Mesenteric fat pad (tissue), 1 donor: ENCODE measurements around the gene DLK1. TPM values are rescaled to one million over a fixed set of nuclear protein-coding genes. Genes with fewer than 3 reads are reported as not detected.

ENCODE experiments used
- DNase-seq: peaks from one replicate; pipeline ENCODE4 v3.0.0-alpha.2; 2020; ENCODE audit warnings: low spot score
- total RNA-seq: library from RNA; stranded (reverse); fragmentation: NEBNext Ultra II Directional; extraction: Animal tissue kit (Norgen Biotek cat#: 25700); gene quantifications from one replicate; pipeline ENCODE4 v1.2.1, GENCODE V29; 2021
- donor health status: DM: yes; HTN: yes; CAD: no.

DLK1 gene
- total RNA-seq, 1 donor from 2014 or later: not detected

DNA sequence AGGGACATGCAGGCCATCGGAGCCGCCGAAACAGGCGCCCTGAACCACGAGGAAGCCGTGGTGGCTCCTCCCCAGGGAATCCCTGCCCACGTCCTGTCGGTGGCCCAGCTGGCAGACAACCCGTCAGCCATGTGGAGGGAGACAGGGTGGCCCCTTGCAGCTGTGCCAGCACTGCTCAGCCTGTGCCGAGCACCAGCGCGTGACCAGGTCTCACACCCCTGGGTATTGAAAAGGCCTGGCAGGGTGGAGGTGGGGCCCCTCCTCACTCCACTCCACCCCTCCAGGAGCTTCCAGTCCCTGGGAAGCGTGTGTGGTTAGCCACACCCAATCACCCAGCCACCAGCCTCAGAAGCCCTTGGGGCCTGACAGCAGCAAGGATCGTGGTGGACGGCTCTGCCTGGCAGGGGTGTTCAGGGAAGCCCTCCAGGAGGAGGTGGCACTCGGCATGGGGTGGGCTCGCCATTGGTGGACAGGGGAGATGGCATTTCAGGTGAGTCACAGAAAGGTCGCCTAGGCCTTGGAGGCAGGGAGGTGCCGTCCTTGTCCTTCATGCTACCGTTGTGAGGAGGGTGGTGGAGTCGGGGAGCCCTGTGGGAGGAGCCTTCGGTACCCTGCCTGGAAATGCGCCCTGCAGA lies 12.3 kb upstream of the DLK1 start:
- DNase-seq: no peak

DNA sequence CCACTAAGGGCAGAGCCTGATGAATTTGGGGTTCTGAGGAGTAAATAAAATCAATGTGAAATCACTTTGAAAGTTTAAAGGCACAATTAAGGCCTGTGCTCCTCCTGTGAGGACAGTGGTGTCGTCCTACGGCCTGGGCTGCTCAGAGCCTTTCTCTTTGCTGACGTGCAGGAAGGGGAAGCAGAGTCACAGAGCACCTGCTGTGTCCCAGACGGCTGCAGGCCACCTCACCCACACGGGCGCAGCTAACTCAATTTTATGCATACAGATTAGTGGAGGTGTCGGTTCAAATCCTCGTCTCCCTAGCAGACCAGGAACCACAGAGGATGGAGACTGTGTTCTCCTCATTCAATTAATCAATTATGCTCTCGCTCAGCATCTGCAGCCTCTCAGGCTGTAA lies 11.4 kb upstream of the DLK1 start:
- no peak for DNase-seq

DNA sequence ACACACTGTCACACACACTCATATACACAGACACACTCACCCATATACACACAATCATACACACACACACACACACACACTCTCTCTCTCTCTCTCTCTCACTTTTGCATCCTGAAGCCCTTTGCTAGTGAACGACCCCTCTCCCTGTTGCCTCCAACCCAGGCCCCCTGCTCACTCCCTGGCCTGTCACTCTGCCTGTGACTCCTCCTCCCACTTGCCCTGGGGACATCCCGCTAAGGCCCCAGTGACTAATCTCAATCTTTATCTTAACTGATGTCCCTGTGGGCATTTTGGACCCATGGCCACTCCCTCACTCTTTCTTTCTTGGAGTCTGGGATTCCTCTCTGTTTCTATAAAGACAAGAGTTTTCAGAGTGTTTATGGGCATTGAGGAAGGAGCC lies 10.9 kb upstream of the DLK1 start:
- DNase-seq: no peak

DNA sequence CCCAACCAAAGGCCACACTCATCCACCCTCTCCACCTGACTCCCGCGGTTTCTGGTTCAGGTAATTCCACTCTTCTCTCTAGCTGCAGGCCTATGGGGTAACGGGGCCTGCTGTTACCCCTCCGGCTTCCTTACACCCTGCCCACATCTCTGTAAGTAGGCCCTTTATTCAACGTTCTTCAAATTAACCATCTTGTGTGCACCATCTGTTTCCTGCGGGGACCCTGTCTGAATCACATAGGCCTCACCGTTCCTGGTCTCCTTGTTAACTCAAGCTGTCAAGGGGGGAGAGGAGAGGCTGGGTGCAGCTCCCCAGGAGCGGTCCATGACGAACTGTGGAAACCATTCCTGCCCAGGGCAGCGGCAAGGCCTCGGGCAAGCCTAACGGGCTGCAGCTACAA lies 9.3 kb upstream of the DLK1 start:
- DNase-seq: no peak

DNA sequence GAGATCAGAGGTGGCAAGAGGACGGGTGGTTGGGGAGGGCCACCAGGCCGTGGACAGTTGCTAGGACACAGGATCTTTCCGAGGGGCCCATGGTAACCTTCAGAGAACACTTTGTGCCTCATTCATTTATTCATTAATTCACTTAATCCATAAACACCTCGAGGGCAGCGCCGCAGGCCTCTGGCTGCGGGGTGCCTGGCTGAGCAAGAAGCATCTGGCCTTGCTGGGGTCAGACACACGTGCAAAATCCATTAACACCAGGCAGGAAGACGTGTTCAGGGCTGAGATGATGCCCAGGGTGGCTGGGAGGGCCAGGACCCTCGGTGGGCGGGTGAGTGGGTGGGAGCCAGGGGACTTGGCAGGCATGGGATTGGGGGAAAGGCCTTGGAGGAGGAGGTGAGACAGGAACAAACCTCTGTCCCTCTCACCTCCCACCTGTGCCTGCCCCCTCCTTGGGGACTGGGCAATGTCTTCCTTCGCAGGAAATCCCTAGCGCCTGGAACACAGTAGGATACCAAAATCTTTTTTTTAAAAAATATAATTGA lies 6.6 kb upstream of the DLK1 start:
- DNase-seq: no peak

DNA sequence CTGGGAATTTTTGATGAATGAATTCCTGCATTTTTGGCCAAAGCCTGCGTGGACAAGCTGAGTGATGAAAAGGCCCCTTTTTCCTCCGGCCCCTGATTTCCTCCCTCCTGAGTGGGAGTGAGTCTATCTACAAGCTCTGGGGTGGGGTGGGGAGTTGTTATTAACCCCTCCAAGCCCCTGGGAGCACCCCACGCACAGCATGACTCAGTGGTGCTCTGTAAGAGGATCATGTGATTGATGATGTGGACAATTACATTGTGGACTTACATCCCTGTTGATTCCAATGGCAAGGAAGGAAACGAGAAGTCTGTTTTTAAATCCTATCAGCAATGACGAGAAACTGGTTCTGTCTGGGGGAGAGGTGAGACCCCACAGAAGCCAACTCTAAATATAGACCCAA lies 5.1 kb upstream of the DLK1 start:
- DNase-seq: no peak

DNA sequence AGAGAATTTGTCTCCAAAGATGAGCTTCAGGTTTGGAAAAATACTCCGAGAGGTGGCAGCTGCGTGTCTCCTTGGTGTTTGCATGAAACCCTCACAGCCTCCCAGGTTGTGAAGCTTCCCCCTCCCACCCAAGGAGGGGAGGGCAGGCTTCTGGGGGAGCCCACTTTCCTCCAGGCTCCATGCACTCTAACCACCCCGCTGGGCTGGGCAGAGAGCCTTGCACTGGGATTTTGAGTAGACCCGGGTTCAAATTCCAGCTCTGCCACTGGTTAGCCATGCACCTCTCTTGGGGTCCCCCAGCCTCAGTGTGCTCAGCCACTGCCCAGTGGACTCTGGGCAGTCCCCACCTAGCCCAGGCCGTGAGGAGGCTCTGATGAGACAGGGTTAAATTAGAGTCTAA lies 4.3 kb upstream of the DLK1 start:
- DNase-seq: no peak

DNA sequence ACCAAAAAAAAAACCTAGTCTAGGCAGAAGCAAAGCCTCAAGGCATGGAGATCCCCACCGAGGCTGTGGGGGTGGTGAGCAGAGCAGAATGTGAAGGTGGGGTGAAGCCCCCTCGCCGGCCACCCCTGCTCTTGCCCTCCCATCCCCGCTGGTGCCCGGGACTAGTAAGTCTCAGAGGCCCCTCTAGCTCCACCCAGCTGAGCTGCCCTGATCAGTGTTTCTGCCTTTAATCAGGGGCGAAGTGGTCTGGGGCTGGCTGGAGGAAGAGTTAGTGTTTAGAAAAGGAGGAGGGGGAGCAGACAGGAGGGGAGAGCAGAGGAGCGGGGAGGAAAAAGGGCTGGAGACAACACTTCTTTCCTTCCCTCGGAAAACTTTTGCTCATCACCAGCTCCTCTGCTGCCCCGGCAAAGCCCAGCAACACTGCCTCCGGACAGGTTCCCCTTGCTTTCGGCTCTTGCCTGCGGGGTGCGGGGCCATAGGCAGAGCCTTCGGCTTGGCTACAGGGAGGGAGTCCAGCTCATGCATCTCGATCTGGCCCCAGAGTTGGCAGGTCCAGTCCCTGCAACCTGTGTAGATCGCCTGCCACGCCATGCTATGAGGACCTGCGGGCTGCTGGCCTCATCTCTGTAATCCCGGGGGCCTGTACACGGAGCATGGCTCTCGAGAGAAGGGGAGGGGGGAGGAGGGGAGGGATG lies 3.4 kb upstream of the DLK1 start:
- no peak for DNase-seq

DNA sequence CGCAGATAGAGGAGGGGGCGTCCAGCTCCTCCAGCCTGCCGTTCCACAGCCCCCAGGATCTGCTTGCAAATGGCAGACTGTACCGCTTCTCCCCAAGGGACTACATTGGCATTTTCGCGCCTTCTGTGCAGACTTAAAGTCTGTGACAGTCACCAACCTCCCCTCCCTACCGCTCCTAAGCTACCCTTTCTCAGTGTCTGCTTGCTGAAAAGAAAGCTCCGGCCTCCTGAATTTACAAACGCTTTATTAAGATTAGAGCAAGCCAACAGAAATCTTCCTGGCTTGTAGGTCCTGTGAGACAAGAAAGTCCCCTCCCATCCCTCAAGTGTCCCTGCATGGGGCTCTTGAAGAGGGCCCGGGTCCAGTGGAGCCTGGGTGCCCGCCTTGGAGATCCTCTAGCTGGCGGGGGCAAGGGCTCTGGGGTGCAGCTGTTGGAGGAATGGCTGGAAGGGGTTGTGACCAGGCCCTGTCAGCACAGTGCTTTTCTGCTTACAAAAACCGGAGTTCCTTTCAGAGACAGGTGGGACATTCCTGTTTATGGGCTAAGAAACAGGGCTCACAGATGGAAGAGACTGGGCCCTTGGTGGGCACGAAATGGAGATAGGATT lies 2.8 kb upstream of the DLK1 start:
- DNase-seq: no peak

DNA sequence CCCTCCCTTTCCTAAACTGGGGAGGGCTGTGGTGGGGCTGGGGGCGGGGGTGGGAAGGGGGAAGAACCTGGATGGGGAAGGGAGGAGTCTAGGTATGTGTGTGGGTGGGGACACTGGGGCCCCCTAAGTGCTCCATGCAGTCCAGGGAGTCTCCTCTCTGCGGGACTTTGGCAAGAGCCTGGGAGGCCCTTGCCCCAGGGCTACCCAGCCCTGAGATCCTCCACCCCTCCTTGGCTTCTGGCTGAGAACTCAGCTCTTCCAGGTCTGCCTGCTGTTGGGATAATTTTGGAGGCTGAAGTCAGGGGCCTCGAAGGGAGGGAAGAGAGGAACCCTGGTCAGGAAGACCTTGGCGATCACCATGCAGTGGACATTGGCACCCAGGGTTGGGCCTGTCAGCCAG lies 2.2 kb upstream of the DLK1 start:
- DNase-seq: no peak

DNA sequence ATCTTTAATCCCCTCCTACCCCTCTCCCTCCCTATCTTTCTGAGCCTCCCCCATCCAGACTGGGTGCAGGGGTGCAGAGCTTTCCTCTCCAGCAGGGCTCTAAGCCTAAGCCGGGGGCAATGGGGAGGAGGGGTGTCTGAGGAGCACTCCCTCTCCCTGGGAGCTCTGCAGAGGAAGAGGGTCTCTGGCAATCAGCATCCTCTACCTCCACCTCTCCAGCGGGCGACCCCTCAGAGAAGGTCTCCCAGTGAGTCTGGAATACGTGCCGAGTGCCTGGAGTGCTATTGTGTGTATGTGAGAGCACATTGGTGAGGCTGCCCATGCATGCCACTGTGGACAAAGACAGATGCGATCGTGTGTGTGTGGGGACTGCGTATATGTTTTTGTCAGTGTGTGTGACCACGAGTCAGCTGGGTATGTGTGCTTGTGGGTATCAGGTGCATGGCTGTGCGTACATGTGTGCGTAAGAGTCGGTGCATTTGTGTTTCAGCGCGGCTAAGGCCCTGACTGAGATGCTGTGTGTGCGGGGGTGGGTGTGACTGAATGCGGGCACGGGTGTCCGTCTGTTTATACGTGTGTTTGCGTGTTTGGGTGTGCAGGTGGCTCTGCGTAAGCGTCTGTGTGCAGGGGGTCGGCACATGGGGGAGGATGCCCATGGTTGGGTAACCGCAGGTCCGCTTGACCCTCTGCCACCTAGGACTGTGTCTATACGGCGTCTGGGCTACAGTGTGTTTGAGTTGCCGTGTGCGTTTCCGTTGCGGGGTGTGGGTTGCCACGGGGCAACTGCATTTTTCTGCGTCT lies 905 bp upstream of the DLK1 start:
- no peak for DNase-seq

DNA sequence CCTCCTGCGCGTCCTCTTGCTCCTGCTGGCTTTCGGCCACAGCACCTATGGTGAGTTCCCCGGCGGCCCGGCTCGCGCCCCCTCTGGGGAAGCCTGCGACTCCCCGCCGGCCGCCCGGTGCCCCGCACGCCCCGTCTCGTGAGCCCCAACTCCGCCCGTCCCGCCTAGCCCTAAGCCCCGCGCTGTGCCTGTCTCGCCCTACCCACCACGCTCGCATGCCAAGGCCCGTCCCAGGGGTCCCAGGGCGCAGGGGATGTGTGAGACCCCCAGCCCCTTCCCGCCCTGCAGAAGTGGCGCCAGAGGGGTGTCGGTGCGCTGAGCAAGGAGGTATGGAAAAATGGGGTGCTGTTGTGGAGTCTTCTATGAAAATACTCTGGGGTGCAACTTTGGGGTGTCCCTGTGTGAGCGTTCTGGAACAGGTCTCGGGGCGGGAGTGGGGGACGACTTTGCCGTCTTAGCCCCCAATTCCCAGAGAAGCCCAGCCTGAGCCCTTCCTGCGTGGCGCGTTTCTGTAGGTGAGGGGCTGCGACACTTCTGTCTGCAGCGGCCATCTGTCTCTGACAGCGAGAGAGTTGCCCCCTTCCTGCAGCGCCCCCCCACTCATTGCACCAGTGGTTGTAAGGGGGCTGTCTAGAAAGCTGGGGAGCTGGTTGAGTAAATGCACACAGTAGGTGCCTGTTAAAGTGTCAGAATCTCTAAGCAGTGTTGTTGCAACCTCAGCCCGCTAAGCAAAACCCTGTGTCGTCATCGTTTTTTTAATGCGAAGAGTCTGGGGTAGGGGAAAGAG lies 587 bp downstream of the DLK1 start:
- DNase-seq: no peak

DNA sequence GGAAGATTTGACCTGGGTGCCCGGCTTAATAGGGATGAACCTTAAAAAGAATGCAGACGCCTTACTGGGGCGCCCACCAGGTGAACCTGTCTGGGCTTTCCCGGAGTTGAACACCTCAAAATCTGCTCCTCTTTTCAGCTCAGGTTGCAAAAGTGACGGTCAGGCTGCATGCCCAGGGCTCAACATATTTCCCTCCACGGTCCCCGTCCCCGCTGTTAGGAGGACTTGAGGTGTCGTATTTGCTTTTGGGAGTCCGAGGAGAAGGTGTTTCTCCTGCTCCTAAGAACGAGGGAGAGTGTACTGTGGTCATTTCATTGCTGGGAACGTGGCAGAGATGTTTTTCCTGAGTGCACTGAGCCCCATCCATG lies 1.2 kb downstream of the DLK1 start:
- no peak for DNase-seq

DNA sequence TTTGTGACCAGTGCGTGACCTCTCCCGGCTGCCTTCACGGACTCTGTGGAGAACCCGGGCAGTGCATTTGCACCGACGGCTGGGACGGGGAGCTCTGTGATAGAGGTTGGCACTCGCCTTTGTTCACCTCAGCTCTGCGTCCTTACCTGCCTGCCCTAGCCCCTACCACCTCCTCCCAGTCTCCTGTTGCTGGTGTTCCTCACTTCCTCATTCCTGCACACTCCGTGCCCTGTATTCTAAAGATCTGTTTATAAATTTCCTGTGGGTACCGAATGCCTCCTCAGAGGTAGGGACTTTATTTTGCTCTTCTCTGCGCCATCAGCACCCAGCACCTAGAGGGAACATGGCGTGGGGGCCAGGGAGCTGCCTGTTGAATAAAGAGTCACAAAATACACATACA lies 2.3 kb downstream of the DLK1 start:
- no peak for DNase-seq

DNA sequence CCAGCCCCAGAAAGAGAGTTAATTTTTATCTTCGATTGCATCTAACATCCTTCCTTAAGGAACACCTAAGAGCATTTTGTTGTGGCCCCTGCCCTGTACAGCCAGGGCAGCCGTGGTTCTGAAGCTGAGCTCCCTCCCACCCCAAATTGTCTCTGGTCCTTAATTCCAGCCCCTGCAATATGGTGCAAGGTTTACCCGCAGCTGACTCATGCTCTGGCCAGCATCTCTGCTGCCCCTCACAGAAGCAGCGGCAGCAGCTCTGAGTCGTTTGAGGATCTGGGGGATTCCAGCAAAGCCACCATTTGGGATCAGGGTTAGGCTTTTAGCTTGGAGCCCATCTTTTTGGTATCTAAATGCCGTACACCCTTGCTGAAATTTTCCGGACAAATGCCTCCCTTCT lies 3.3 kb downstream of the DLK1 start:
- DNase-seq: no peak

DNA sequence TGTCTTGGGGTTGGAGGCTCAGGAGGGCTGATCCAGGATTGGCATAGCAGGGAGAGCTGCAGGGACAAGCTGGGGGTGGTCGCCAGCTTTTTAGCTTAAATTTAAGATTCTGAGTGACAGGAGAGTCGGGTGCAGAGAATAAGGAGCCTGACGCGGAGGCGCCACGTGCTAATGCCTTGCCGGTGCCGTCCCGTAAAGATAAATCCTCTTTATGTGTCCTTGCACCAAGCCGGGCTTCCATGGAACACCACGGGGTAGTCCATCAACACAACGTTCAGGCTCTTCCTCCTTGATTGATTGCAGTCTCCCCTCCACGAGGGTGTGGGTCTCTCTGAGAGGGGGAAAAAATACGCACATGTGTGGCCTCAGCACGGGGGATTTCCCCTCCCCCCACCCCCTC lies 3.9 kb downstream of the DLK1 start:
- no peak for DNase-seq

DNA sequence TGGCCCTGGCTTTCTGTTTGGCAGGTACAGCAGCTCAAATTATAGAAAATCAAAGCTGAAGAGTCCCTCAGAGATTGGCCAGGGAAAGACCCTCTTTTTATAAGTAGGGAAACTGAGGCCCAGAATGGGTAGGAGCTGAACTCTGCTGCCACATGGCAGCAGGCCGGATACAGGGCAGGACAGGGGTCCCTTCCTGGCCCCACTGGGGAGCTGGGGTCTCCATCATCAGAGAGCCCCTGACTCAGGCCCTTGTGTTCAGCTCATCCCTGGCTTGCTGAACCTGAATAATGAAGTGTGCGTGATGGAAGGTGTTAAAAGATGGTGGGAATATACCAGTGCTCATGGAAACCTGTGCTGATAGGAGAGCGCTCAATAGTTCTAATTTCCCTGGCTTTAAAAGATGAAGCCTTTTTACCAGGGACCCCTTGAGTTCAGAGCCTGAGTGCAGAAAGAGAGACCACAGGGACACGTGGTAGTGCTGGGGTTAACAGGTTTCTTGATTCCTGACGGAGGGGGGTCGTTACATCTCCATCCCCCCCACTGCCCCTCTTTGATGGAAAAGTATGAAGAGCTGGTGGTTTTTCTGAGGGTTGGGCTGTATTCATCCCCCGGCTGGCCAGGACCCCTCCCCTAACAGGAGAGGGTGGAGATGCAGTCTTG lies 4.4 kb downstream of the DLK1 start:
- DNase-seq: no peak

DNA sequence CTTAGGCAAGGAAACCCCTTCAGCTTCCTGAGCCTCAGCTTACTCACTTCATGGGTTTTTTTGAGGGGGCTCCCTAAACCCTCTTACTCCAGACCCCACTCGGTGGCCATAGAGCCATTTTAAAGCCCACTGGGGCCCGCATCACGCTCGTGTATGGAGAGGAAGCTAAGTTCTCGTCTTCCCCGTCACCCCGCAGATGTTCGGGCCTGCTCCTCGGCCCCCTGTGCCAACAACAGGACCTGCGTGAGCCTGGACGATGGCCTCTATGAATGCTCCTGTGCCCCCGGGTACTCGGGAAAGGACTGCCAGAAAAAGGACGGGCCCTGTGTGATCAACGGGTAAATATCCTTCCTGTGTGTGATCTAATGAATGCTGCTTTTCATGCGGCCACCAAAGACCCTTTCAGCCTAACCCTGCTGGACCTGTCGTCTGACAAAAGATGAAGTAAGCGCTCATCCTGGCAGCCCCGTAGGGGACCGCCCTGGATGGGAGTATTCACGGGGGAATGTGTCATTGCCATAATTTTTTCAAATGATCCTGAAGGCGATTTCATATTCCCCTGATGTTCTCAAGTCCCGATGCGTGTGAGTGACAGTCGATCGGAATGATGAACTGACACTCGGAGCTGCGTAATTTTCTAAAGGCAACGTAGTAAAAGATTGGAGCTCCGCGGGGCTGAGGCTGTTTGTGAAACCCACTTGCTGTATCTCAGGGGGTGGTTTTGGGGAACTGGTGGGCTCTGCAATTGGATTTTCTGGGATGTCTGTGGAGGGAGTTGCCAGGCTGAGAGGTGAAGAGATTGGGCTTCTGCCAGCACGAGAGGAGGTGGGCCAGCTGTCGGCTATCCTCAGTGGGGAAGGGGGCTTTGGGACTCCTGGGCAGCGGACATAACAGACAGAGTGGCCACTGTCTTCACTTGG lies 5.4 kb downstream of the DLK1 start:
- DNase-seq: no peak

DNA sequence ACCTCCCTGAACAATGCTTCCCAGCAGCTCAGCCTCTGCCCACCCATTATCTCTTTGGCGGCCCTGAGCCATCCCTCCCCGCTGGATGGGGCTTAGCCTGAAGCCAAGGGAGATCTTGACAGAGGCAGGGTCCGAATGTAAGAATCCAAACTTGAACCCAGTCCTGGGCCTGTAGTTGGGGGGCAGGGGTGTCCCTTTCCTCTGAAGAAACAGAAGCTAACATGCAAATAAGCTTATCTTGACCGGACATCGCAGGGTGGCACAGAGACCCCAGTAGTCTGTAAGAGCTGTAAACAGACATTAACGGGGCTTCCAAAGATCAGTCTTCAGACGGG lies 6.0 kb downstream of the DLK1 start:
- DNase-seq: no peak
